Activated T-cell treated with anti-CD3 and anti-CD28 coated beads for 4 hours (primary cell): ENCODE measurements around the gene POFUT1.

Source experiments
- DNase-seq: peaks from one replicate; pipeline ENCODE4 v3.0.0-alpha.2; 2020

Gene POFUT1

DNA sequence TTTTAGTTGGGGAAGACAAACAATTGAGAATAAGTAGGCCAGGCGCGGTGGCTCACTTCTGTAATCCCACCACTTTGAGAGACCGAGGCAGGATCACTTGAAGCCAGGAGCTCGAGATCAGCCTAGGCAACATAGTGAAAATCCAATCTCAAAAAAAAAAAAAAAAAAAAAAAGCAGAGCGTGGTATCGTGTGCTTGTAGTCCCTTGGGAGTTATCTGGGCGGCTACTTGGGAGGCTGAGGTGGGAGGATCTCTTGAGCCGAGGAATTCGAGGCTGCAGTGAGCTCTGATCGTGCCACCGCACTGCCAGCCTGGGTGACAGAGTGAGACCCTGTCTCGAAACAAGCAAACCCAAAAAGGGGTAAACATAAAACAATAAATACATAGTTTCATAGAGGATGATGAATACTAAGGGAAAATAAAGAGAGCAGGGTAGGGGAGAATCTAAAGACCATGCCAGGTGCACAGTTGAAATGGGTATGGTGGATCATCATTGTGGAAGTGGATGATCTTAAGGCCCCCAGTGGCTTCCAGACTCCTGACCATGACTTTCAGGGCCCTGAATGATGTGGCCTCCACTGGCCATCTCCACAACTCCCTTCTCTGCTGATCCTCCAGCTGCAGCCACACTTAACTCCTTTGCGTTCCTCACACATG lies 947 bp downstream of the POFUT1 start:
- DNase-seq, result no peak

DNA sequence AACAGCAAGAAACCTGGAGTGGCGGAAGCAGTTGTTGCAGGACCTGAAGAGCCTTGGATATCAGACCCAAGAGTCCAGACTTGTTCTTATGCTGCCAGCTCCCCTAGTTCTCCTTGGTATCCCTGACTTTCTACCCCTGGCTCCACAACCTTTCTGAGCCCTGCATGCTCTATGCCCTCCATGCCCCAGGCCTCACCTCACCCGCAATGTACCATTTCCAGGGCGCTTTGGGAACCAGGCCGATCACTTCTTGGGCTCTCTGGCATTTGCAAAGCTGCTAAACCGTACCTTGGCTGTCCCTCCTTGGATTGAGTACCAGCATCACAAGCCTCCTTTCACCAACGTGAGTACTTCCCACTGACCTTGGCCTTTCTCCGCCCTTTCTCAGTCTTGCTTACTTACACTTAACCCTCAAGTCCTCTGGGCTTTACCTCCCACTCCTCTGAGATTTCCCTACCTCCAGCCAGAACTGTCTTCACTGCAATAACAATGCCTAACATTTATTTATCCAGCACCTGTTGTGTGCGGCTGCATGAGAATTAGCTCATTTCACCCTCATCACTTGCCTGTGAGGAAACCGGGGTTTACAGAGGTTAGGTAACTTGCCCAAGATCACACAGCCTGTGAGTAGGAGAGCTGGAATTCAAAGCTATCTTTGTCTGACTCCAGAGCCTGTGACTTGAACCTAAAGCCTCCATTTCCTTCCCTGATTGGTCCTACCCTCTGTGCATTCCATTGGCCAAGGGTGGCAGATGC lies 2.3 kb downstream of the POFUT1 start:
- no peak for DNase-seq

DNA sequence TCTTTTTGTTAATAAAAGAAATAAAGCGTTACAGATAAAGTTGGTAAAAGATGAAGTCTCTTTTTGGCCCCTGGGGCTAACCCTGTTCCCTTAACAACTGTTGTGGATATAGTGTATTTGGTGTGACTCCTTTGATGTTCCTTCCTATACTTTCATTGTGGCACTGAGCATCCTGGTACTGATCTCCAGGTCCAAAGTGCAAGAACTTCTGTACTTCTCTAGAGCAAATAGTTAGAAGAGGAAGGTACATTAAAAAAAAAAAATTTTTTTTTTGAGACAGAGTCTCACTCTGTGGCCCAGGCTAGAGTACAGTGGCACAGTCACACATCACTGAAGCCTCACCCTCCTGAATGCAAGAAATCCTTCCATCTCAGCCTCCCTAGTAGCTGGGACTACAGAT lies 6.2 kb downstream of the POFUT1 start:
- DNase-seq, result no peak

GRCh38 chr20:32215147-32215546 lies 7.5 kb downstream of the POFUT1 start:
- no peak for DNase-seq

DNA sequence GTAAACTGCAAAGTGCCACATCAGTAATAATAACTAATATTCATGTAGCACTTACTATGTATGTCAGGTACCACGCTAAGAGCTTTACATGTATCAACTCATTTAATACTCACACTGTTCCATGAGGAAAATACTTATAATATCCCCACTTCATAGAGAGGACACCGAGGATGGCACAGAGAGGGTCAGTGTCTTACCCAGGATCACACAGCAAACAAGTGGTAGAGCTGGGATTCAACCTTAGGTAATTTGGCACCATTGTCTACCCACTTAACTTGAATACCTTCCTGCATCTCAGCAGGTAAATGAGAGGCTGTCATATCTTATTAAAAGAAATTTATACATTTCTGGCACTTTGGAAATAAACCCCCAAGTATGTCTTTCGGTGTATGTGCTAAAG lies 8.0 kb downstream of the POFUT1 start:
- no peak for DNase-seq

DNA sequence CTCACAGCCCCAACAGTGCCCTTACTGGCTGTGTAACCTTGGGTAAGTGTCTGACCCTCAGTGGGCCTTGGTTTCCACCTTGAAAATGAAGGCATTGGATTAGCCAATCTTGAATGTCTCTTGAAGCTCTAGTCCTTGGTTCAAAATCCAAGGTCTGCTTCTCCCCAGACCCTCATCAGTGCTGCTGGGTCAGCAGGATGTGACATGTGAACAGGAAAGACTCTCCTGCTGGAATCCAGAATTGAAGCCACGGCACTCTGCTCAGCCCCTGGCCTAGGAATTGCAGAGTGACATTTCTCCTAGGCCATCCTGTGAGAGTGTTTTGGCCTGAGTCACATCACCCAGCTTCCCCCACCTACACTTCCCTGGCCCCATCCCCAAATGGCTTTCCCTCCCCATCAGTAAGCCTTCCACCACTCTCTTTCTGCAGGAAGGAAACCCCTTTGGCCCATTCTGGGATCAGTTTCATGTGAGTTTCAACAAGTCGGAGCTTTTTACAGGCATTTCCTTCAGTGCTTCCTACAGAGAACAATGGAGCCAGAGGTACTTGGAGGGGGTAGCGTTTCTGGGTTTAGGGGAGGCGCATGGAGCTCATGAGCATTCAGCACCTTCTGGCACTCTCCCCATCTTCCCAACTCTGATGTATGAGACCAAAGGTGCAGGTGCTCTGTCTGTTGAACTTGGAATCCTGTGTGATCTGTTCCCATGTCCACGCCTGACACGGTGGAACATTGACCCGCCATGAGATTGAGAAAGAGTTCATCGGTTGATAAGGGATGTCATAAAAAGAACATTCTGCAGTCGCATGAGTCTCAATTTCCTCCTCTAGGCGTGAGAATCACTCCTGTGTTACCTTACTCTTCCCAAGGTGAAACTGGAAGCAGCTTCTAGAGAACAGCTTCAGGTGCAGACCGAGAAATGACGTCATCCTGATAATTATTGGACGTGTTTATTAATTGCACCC lies 8.8 kb downstream of the POFUT1 start:
- no peak for DNase-seq

- DNase-seq, result no peak
Measured at GRCh38 chr20:32218156-32218900, 10.6 kb downstream of the POFUT1 start.

GRCh38 chr20:32224463-32224862 lies 16.8 kb downstream of the POFUT1 start:
- DNase-seq, result no peak

GRCh38 chr20:32226391-32226790 lies 18.7 kb downstream of the POFUT1 start:
- no peak for DNase-seq

- no peak for DNase-seq
Measured at GRCh38 chr20:32227306-32227705, 19.6 kb downstream of the POFUT1 start.

DNA sequence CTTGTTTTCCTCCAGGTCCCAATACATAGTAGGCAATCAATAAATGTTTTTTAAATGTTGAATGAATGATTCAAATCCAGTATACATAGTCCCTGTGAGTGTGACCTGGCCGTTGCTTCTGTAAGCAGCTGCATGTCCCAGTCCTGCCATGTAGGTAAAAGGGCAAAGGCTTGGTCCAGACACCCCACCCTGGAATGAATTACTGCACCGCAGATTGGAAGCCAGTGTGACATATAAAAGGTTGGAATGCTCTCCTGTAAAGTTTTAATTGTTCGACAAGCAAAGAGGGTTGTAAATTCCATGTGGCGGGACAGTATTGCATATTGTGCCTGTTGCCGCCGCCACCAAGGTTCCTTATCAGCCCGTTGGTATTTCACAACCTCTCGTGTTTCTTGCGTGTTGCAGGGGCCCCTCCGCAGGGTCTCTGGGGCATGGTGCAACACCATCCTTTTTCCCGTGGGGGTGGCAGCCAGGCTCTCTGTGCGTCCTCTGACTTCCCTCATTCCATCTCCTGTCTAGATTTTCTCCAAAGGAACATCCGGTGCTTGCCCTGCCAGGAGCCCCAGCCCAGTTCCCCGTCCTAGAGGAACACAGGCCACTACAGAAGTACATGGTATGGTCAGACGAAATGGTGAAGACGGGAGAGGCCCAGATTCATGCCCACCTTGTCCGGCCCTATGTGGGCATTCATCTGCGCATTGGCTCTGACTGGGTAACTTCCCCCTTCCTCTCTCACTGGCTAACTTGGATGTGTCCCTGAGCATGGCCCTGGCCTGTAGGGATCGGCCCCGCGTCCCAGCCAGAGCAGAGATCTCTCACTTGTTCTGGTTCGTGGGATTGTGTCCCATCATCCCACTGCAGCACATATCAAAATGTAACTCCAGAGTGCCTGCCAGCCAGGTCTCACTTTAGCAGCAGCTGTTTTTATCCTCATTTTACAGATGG lies 20.3 kb downstream of the POFUT1 start:
- no peak for DNase-seq

- DNase-seq, result no peak
Measured at GRCh38 chr20:32229251-32229747, 21.6 kb downstream of the POFUT1 start.

- DNase-seq, result no peak
Measured at GRCh38 chr20:32230707-32231106, 23.0 kb downstream of the POFUT1 start.

GRCh38 chr20:32231245-32231644 lies 23.6 kb downstream of the POFUT1 start:
- DNase-seq, result no peak

- DNase-seq, result peak; percentile 15
Measured at GRCh38 chr20:32231847-32232246, 24.2 kb downstream of the POFUT1 start.

DNA sequence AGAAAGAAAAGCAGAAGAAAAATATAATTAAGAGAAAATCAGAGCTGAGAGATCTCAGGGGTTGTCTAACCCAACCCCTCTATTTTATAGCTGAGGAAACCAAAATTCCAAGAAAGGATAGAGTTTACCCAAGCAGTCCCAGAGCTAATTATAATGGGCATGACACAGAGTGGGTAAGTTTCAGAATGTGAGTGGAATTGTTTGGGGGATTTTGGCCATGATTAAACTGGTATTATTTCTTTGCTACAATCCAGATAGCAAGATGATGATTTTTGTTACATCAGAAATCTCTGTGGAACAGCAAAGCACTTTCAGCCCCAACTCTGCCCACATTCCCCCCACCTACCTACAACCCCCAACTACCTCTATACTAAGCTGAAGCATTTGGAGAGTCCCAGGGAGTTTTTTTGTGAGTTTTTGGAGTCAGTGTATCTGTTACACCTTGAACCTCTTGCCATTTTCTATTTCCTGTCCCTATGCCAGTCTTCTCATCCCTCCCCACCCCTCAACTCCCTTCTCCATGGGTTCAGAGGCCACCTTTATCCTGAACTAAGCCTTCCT lies 24.7 kb downstream of the POFUT1 start:
- no peak for DNase-seq

DNA sequence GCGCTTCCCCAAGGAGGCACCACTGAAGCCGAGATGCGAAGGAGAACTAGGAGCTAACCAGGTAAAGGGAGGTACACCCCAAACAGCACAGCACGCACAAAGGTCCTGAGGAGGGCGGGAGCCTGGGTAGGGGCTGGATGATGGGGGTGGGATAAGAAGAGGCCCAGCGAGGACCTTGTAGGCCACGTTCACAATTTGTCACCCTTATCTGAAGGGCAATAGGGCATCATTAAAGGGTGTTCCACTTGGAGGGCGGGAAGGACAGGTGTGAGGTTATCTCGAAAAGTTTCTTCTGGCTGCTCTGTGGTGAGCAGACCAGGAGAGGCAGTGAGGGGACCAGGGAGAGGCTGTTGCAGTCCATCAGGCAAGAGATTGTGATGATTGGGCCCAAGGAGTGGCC lies 25.6 kb downstream of the POFUT1 start:
- no peak for DNase-seq

DNA sequence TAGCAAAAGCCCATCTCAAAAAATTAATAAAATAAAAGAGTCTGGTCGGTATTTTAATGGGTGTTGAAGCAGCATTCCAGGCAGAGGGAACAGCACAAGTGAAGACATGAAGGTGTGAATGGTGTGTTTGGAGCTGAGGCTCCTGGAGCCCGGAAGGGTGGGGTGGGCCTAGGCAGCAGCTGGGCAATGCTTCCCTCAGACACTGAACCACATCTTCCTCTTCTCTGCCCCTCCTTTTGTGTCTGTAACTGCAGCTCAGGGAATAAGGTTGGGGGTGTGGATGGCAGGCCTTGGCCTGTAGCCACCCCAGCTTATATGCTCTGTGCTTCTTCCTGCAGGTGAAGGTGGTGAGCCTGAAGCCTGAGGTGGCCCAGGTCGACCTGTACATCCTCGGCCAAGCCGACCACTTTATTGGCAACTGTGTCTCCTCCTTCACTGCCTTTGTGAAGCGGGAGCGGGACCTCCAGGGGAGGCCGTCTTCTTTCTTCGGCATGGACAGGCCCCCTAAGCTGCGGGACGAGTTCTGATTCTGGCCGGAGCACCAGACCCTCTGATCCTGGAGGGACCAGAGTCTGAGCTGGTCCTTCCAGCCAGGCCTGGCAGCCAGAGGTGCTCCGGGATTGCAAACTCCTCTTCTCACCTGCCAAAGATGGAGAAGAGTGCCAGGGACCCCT lies 26.6 kb downstream of the POFUT1 start:
- DNase-seq, result no peak

GRCh38 chr20:32235331-32236047 lies 27.8 kb downstream of the POFUT1 start:
- DNase-seq, result no peak

GRCh38 chr20:32236048-32236533 lies 28.4 kb downstream of the POFUT1 start:
- DNase-seq, result no peak
